MCF 10A (cell line): ENCODE results near the gene SPSB1. TPM values are rescaled to one million over a fixed set of nuclear protein-coding genes. Genes with fewer than 3 reads are reported as not detected.

Experiments
- BruUV-seq: library from RNA; stranded (reverse); fragments of 400-500 nt; replicated peaks from 2 replicates; lab custom pipeline; 2021; lab: Mats Ljungman, UMichigan
- CTCF ChIA-PET: fragments of 300-600 bp; sonication (Branson Sonifier 250); formaldehyde crosslinking; extraction: SDS; loops from one replicate; lab custom pipeline; 2021; ENCODE audit warnings: antibody characterized with exemption, inconsistent platforms; lab: Yijun Ruan, JAX
- POLR2A ChIA-PET: fragments of 300-600, 350-650 bp; sonication (Branson Sonifier 250); formaldehyde crosslinking; extraction: SDS; loops from one replicate; lab custom pipeline; 2020; ENCODE audit warnings: antibody characterized with exemption, inconsistent platforms; lab: Yijun Ruan, JAX
- DNase-seq: peaks from one replicate; pipeline ENCODE4 v3.0.0-alpha.2; 2018; ENCODE audit not compliant: unreplicated experiment
- H3K27ac Mint-ChIP-seq: one replicate; pipeline ENCODE4 v1.8.0; 2022; ENCODE audit warnings: mild to moderate bottlenecking, low read depth, mixed read lengths; ENCODE audit not compliant: unreplicated experiment
- H3K27me3 Mint-ChIP-seq: one replicate; pipeline ENCODE4 v1.8.0; 2022; ENCODE audit warnings: mixed read lengths; ENCODE audit not compliant: insufficient read depth, unreplicated experiment
- H3K36me3 Mint-ChIP-seq: one replicate; pipeline ENCODE4 v1.8.0; 2022; ENCODE audit warnings: mild to moderate bottlenecking, moderate library complexity, mixed read lengths; ENCODE audit not compliant: insufficient read depth, unreplicated experiment
- H3K4me1 Mint-ChIP-seq: one replicate; pipeline ENCODE4 v1.8.0; 2022; ENCODE audit warnings: mixed read lengths; ENCODE audit not compliant: insufficient read depth, unreplicated experiment
- H3K4me3 Mint-ChIP-seq: one replicate; pipeline ENCODE4 v1.8.0; 2022; ENCODE audit warnings: mild to moderate bottlenecking, moderate library complexity, mixed read lengths; ENCODE audit not compliant: unreplicated experiment
- H3K9me3 Mint-ChIP-seq: one replicate; pipeline ENCODE4 v1.8.0; 2022; ENCODE audit warnings: mixed read lengths; ENCODE audit not compliant: unreplicated experiment
- intact Hi-C: fragments of 100-400 bp; cut with micrococcal nuclease; formaldehyde crosslinking; loops from 2 replicates; pipeline ENCODE4 v1.14.1; 2022
- total RNA-seq: library from RNA; stranded (reverse); gene quantifications from 2 replicates; pipeline ENCODE4 v1.2.3, GENCODE V29; 2022
- TF ChIP-seq, protein P1 (sequence below): fragments of 200-600 bp; IDR thresholded peaks from one replicate; pipeline ENCODE4 v1.8.0; 2022; ENCODE audit warnings: antibody characterized with exemption, mild to moderate bottlenecking; ENCODE audit not compliant: unreplicated experiment

The SPSB1 gene
- total RNA-seq, 1 experiment from 2014 or later = 8.2 TPM

GRCh38 chr1:9256332-9256731 is 36.4 kb upstream of the SPSB1 start:
- no peak overlapping the region for H3K27ac Mint-ChIP-seq
- ChIA-PET CTCF (interaction anchor here (0.7 to 1.1 kb wide), 3 partner anchors 10 to 239 kb away, joined by 3 read pairs; no protein-coding TSS in a partner anchor), POLR2A (interaction anchor here (0.7 to 1.2 kb wide), 2 partner anchors 9 to 169 kb away, joined by 3 read pairs; no protein-coding TSS in a partner anchor)
- DNase-seq = no peak
- no TSS peak for BruUV-seq
- H3K36me3 Mint-ChIP-seq = peaks cover 6% of the 10 kb centered on the region
- no peaks in the 10 kb centered on the region for H3K4me1 Mint-ChIP-seq
- intact Hi-C loops = no loop called here
- peaks cover 8% of the 10 kb centered on the region for H3K9me3 Mint-ChIP-seq
- no peak overlapping the region for H3K4me3 Mint-ChIP-seq
- H3K27me3 Mint-ChIP-seq = no peaks in the 10 kb centered on the region
- TF ChIP-seq, protein P1, sequence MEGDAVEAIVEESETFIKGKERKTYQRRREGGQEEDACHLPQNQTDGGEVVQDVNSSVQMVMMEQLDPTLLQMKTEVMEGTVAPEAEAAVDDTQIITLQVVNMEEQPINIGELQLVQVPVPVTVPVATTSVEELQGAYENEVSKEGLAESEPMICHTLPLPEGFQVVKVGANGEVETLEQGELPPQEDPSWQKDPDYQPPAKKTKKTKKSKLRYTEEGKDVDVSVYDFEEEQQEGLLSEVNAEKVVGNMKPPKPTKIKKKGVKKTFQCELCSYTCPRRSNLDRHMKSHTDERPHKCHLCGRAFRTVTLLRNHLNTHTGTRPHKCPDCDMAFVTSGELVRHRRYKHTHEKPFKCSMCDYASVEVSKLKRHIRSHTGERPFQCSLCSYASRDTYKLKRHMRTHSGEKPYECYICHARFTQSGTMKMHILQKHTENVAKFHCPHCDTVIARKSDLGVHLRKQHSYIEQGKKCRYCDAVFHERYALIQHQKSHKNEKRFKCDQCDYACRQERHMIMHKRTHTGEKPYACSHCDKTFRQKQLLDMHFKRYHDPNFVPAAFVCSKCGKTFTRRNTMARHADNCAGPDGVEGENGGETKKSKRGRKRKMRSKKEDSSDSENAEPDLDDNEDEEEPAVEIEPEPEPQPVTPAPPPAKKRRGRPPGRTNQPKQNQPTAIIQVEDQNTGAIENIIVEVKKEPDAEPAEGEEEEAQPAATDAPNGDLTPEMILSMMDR = no peak

- no peaks in the 10 kb centered on the region for H3K27me3 Mint-ChIP-seq
- ChIA-PET POLR2A (no interaction called here), CTCF (interaction anchor here (0.6 kb wide), 1 partner anchor 411 kb away, joined by 3 read pairs; no protein-coding TSS in a partner anchor)
- no peak overlapping the region for H3K27ac Mint-ChIP-seq
- peaks cover 6% of the 10 kb centered on the region for H3K36me3 Mint-ChIP-seq
- no TSS peak for BruUV-seq
- no peak for DNase-seq
- H3K4me3 Mint-ChIP-seq = no peak overlapping the region
- peaks cover 8% of the 10 kb centered on the region for H3K9me3 Mint-ChIP-seq
- TF ChIP-seq, protein P1 = no peak
- H3K4me1 Mint-ChIP-seq = no peaks in the 10 kb centered on the region
- intact Hi-C loops = no loop called here
These were observed 34.8 kb upstream of the SPSB1 start for GRCh38 chr1:9257851-9258250.

GRCh38 chr1:9258629-9259028 is 34.1 kb upstream of the SPSB1 start:
- no peak overlapping the region for H3K4me3 Mint-ChIP-seq
- no peaks in the 10 kb centered on the region for H3K27me3 Mint-ChIP-seq
- H3K9me3 Mint-ChIP-seq = peaks cover 8% of the 10 kb centered on the region
- ChIA-PET CTCF (no interaction called here), POLR2A (interaction anchor here (0.6 kb wide), 1 partner anchor 143 kb away, joined by 5 read pairs; no protein-coding TSS in a partner anchor)
- TF ChIP-seq, protein P1 = no peak
- peaks cover 10% of the 10 kb centered on the region for H3K36me3 Mint-ChIP-seq
- H3K4me1 Mint-ChIP-seq = no peaks in the 10 kb centered on the region
- H3K27ac Mint-ChIP-seq = peak overlapping the region; percentile 69
- DNase-seq = no peak
- no TSS peak for BruUV-seq
- intact Hi-C loops = no loop called here

DNA sequence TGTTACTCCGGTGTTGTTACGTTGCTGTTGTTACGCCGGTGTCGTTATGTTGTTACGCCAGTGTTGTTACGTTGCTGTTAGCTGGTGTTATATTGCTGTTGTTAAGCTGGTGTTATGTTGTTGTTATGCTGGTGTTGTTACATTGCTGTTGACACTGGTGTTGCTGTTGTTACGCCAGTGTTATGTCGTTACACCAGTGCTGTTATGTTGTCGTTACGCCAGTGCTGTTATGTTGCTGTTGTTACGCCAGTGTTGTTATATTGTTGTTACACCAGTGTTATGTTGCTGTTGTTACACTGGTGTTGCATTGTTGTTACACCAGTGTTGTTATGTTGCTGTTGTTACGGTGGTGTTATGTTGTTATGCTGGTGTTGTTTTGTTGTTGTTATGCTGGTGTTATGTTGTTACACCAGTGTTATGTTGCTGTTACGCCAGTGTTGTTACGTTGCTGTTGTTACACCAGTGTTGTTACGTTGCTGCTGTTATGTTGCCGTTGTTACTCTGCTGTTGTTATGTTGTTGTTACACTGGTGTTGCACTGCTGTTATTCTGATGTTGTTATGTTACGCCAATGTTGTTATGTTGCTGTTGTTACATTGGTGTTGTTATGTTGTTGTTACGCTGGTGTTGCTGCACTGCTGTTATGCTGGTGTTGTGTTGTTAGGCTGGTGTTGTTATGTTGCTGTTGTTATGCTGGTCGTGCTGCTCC is 32.5 kb upstream of the SPSB1 start:
- H3K27ac Mint-ChIP-seq = no peak overlapping the region

More for the DNA sequence above, 32.5 kb upstream of the SPSB1 start:
- intact Hi-C loops = no loop called here
- TF ChIP-seq, protein P1 = no peak
- Mint-ChIP-seq H3K27me3 (no peaks in the 10 kb centered on the region), H3K4me3 (no peak overlapping the region), H3K36me3 (peaks cover 21% of the 10 kb centered on the region), H3K4me1 (no peaks in the 10 kb centered on the region), H3K9me3 (peaks cover 8% of the 10 kb centered on the region)
- CTCF ChIA-PET = no interaction called here
- DNase-seq = no peak
- no TSS peak for BruUV-seq
- POLR2A ChIA-PET = no interaction called here
